IPS DF 6.9 (cell line): ENCODE data around the gene CREBBP.

Source experiments
- DNase-seq: peaks from one replicate; pipeline ENCODE4 v3.0.0-alpha.2; 2013; ENCODE audit warnings: low read depth, low spot score
- H3K27ac ChIP-seq: one replicate; pipeline ENCODE4 v1.5.1; 2013; ENCODE audit warnings: low read length, control low read depth
- H3K27me3 ChIP-seq: 2 replicates; pipeline ENCODE4 v1.6.1; 2013; ENCODE audit warnings: mild to moderate bottlenecking, low read length; ENCODE audit not compliant: control insufficient read depth, insufficient read depth
- H3K36me3 ChIP-seq: 2 replicates; pipeline ENCODE4 v1.6.1; 2013; ENCODE audit warnings: low read length; ENCODE audit not compliant: control insufficient read depth, insufficient read depth
- H3K4me1 ChIP-seq: 2 replicates; pipeline ENCODE4 v1.6.1; 2013; ENCODE audit warnings: low read length; ENCODE audit not compliant: control insufficient read depth, insufficient read depth
- H3K4me3 ChIP-seq: 2 replicates; pipeline ENCODE4 v1.5.1; 2013; ENCODE audit warnings: mild to moderate bottlenecking, low read length
- H3K9me3 ChIP-seq: 2 replicates; pipeline ENCODE4 v1.6.1; 2013; ENCODE audit warnings: low read length, inconsistent platforms; ENCODE audit not compliant: control insufficient read depth, insufficient read depth
- WGBS: extraction: QIAGEN DNeasy Blood & Tissue Kit; methylation state at CpG from one replicate; pipeline ENCODE4 v1.1.7; 2013; ENCODE audit warnings: mixed read lengths, missing lambda C conversion rate; ENCODE audit not compliant: insufficient read length, insufficient coverage; 5-methylcytosine and 5-hydroxymethylcytosine counted together

Gene CREBBP

DNA sequence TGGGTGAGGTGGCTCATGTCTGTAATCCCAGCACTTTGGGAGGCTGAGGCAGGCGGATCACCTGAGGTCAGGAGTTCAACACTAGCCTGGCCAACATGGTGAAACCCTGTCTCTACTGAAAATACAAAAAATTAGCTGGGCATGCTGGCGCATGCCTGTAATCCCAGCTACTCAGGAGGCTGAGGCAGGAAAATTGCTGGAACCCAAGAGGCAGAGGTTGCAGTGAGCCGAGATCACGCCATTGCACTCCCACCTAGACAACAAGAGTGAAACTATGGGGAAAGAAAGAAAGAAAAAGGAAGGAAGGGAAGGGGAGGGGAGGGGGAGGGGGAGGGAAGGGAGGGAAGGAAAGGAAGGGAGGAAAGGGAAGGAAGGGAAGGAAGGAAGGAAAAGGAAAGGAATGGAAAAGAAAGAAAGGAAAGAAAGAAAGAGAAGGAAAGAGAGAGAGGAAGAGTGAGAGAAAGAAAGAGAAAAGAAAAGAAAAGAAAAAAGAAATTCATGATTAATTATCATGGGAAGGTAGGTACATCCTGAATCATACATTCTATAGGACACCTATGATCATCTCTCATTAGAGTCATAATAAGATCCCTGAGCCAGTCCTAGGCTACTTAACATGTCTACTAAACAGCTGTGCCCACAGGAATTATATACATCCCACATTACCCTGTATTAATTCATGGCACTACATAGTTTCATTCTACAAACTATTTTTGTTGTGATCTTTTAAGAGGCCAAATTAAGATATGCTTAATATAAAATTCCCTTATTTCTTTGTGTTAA is 40.9 kb downstream of the CREBBP start:
- H3K27ac ChIP-seq: no peak overlapping the region
- H3K27me3 ChIP-seq: no peaks in the 10 kb centered on the region
- no CpG with 5 or more reads among the region's 4 CpGs for WGBS
- H3K9me3 ChIP-seq: no peaks in the 10 kb centered on the region
- DNase-seq: no peak
- H3K4me1 ChIP-seq: no peaks in the 10 kb centered on the region
- no peaks in the 10 kb centered on the region for H3K36me3 ChIP-seq
- H3K4me3 ChIP-seq: no peak overlapping the region

- H3K4me1 ChIP-seq: no peaks in the 10 kb centered on the region
- no peaks in the 10 kb centered on the region for H3K27me3 ChIP-seq
- H3K4me3 ChIP-seq: no peak overlapping the region
- WGBS: no CpG with 5 or more reads among the region's 9 CpGs
- no peak for DNase-seq
- no peak overlapping the region for H3K27ac ChIP-seq
- no peaks in the 10 kb centered on the region for H3K36me3 ChIP-seq
- H3K9me3 ChIP-seq: no peaks in the 10 kb centered on the region
Measured at GRCh38 chr16:3838600-3839401, 41.7 kb downstream of the CREBBP start.

GRCh38 chr16:3837851-3838586 is 42.5 kb downstream of the CREBBP start:
- WGBS: no CpG with 5 or more reads among the region's 5 CpGs
- Histone ChIP-seq H3K27ac (no peak overlapping the region), H3K4me3 (no peak overlapping the region), H3K36me3 (no peaks in the 10 kb centered on the region), H3K4me1 (no peaks in the 10 kb centered on the region), H3K27me3 (no peaks in the 10 kb centered on the region), H3K9me3 (no peaks in the 10 kb centered on the region)
- DNase-seq: no peak

- no peaks in the 10 kb centered on the region for H3K27me3 ChIP-seq
- H3K27ac ChIP-seq: no peak overlapping the region
- H3K9me3 ChIP-seq: no peaks in the 10 kb centered on the region
Measured at GRCh38 chr16:3836641-3837040, 43.9 kb downstream of the CREBBP start.

GRCh38 chr16:3835089-3835602 is 45.4 kb downstream of the CREBBP start:
- Histone ChIP-seq H3K27ac (no peak overlapping the region), H3K4me1 (no peaks in the 10 kb centered on the region), H3K9me3 (no peaks in the 10 kb centered on the region), H3K27me3 (no peaks in the 10 kb centered on the region), H3K36me3 (no peaks in the 10 kb centered on the region), H3K4me3 (no peak overlapping the region)
- no peak for DNase-seq
- no CpG with 5 or more reads among the region's 7 CpGs for WGBS

More at GRCh38 chr16:3836641-3837040, 43.9 kb downstream of the CREBBP start:
- no peaks in the 10 kb centered on the region for H3K36me3 ChIP-seq
- no CpG with 5 or more reads among the region's 4 CpGs for WGBS
- DNase-seq: no peak
- H3K4me3 ChIP-seq: no peak overlapping the region
- no peaks in the 10 kb centered on the region for H3K4me1 ChIP-seq

DNA sequence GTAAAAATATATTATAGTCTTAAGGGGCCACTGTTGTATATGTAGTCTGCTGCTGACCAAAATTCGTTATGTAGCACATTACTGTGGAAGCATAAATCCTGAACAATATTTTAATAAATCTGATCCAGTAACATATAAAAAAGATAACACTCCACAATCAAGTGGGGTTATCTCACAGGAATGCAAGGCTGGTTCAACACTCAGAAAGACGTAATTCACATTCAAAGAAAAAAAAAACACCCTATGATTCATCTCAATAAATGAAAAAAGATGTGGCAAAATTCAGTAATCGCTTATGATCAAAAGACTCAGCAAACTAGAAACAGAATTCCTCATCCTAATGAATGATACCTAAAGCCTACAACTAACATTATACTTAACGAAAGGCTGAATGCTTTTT is 47.8 kb downstream of the CREBBP start:
- no peaks in the 10 kb centered on the region for H3K27me3 ChIP-seq
- no peak overlapping the region for H3K27ac ChIP-seq
- no peaks in the 10 kb centered on the region for H3K4me1 ChIP-seq
- H3K4me3 ChIP-seq: no peak overlapping the region
- no peaks in the 10 kb centered on the region for H3K9me3 ChIP-seq
- DNase-seq: no peak
- WGBS: no CpG with 5 or more reads among the region's 4 CpGs
- no peaks in the 10 kb centered on the region for H3K36me3 ChIP-seq

- Histone ChIP-seq H3K36me3 (no peaks in the 10 kb centered on the region), H3K27me3 (no peaks in the 10 kb centered on the region), H3K9me3 (no peaks in the 10 kb centered on the region), H3K4me3 (no peak overlapping the region), H3K27ac (no peak overlapping the region), H3K4me1 (no peaks in the 10 kb centered on the region)
- WGBS: no CpG with 5 or more reads among the region's 9 CpGs
- DNase-seq: no peak
Measured at GRCh38 chr16:3830625-3831254, 49.8 kb downstream of the CREBBP start.

DNA sequence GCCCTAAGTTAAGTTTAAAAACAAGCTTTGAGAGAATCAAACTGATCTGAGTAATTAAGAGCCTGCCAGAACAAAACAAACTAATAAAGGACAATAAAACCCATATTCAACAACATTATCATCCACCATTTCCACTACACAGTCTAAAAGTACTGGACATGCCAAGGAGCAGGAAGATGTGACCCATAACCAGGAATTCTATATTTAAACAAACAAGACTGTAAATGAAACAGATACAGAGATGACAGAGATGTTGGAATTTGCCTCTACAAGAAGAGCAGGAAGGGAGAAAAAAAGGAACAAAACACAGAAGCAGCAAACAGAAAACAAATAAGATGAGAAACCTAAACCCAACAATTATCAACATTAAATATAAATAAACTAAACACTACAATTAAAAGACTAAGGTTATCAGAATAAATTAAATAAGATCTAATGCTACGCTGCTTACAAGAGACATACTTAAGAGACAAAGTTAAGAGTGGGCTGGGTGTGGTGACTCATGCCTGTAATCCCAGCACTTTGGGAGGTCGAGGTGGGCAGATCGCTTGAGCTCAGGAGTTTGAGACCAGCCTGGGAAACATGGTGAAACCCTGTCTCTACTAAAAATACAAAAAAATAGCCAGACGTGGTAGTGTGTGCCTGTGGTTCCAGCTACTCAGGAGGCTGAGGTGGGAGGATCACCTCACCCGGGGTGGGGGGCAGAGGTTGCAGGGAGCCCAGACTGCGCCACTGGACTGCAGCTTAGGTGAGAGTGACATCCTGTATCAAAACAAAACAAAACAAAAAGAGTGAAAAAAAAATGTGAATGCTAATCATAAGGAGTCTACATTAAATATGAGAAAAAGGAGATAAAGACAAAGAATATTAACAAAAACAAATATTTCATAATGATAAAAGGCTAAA is 50.6 kb downstream of the CREBBP start:
- Histone ChIP-seq H3K36me3 (no peaks in the 10 kb centered on the region), H3K9me3 (no peaks in the 10 kb centered on the region), H3K27ac (no peak overlapping the region), H3K4me3 (no peak overlapping the region), H3K4me1 (no peaks in the 10 kb centered on the region), H3K27me3 (no peaks in the 10 kb centered on the region)
- no peak for DNase-seq
- no CpG with 5 or more reads among the region's 6 CpGs for WGBS

DNA sequence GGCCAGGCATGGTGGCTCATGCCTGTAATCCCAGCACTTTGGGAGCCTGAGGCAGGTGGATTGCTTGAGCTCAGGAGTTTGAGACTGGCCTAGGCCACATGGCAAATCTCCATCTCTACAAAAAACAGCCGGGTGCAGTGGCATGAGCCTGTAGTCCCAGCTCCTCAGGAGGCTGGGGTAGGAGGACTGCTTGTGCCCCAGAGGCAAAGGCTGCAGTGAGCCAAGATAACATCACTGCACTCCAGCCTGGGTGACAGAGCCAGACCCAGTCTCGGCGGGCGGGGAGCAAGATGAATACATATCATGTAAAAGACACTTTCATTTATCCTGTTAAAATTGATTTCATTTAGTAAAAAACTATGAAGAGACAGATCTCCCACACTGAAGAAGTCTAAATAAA is 54.6 kb downstream of the CREBBP start:
- no peak for DNase-seq
- no peak overlapping the region for H3K4me3 ChIP-seq
- H3K27ac ChIP-seq: no peak overlapping the region
- no peaks in the 10 kb centered on the region for H3K9me3 ChIP-seq
- H3K27me3 ChIP-seq: no peaks in the 10 kb centered on the region
- 0 out of 2 replicates have a peak, but pooled peaks cover 2% of the 10 kb centered on the region for H3K4me1 ChIP-seq
- no peaks in the 10 kb centered on the region for H3K36me3 ChIP-seq
- WGBS: no CpG with 5 or more reads among the region's 4 CpGs
